Smooth muscle cell of the brain vasculature (primary cell): ENCODE measurements around the gene POLR1D.

Experiments
- DNase-seq: peaks from one replicate; pipeline ENCODE4 v3.0.0-alpha.2; 2012; ENCODE audit warnings: low read depth, low spot score

The POLR1D gene

GRCh38 chr13:27621366-27622101 lies at the start of gene POLR1D:
POLR1D (plus strand) TSS chr13:27621892; CDS start chr13:27621984, 92 bp downstream.
- no peak for DNase-seq

GRCh38 chr13:27572234-27572901 lies 49.3 kb upstream of the POLR1D start:
- no peak for DNase-seq

- no peak for DNase-seq
These were observed 48.4 kb upstream of the POLR1D start for GRCh38 chr13:27573265-27573664.

- DNase-seq = no peak
These were observed 47.0 kb upstream of the POLR1D start for GRCh38 chr13:27574661-27575060.

- DNase-seq = no peak
These were observed 43.3 kb upstream of the POLR1D start for GRCh38 chr13:27578121-27579030.

GRCh38 chr13:27583645-27584044 lies 38.0 kb upstream of the POLR1D start:
- DNase-seq = no peak

- DNase-seq = no peak
These were observed 34.5 kb upstream of the POLR1D start for GRCh38 chr13:27587095-27587746.

GRCh38 chr13:27588405-27588804 lies 33.3 kb upstream of the POLR1D start:
- DNase-seq = no peak

GRCh38 chr13:27592865-27593264 lies 28.8 kb upstream of the POLR1D start:
- DNase-seq = no peak

- DNase-seq = no peak
These were observed 28.4 kb upstream of the POLR1D start for GRCh38 chr13:27593267-27593666.

- no peak for DNase-seq
These were observed 26.5 kb upstream of the POLR1D start for GRCh38 chr13:27595055-27595811.

- DNase-seq = no peak
These were observed 22.6 kb upstream of the POLR1D start for GRCh38 chr13:27599096-27599495.

- no peak for DNase-seq
These were observed 21.7 kb upstream of the POLR1D start for GRCh38 chr13:27599845-27600553.

GRCh38 chr13:27600711-27601110 lies 21.0 kb upstream of the POLR1D start:
- DNase-seq = no peak

- no peak for DNase-seq
These were observed 20.5 kb upstream of the POLR1D start for GRCh38 chr13:27601208-27601607.

GRCh38 chr13:27601803-27602202 lies 19.9 kb upstream of the POLR1D start:
- DNase-seq = no peak

- no peak for DNase-seq
These were observed 16.6 kb upstream of the POLR1D start for GRCh38 chr13:27605099-27605498.

GRCh38 chr13:27605610-27606200 lies 16.0 kb upstream of the POLR1D start:
- no peak for DNase-seq

GRCh38 chr13:27607125-27607524 lies 14.6 kb upstream of the POLR1D start:
- DNase-seq = no peak

- DNase-seq = no peak
These were observed 8.1 kb upstream of the POLR1D start for GRCh38 chr13:27613628-27614027.
